HL-60 (cell line): Measurements from ENCODE around the gene GCNT2.
A peak's percentile ranks its signal among the peaks of the same experiment; 100 is the strongest.

ENCODE experiments used
- DNase-seq, 2 experiments: peaks; one replicate each; pipeline ENCODE4 v3.0.0-alpha.2; 2010 to 2020; ENCODE audit warnings: low read depth in 1 of 2, low spot score in 1 of 2
- H3K27ac ChIP-seq: fragments of 250-450 bp; sonication (Bioruptor Pico); replicated peaks from 2 replicates; pipeline ENCODE4 v1.5.1; 2020; ENCODE audit warnings: mild to moderate bottlenecking, moderate library complexity
- H3K27me3 ChIP-seq: fragments of 250-450 bp; sonication (Bioruptor Pico); 2 replicates; pipeline ENCODE4 v1.5.1; 2021; ENCODE audit warnings: mild to moderate bottlenecking, moderate library complexity; ENCODE audit not compliant: insufficient read depth, poor library complexity, severe bottlenecking
- H3K4me3 ChIP-seq: replicated peaks from 2 replicates; pipeline ENCODE4 v1.5.1; 2011; ENCODE audit warnings: mild to moderate bottlenecking, control low read depth, low read length; ENCODE audit not compliant: insufficient read depth
- CTCF ChIP-seq: IDR thresholded peaks from one replicate; pipeline ENCODE4 v1.5.1; 2011; ENCODE audit warnings: low read length, control low read depth, inconsistent platforms; ENCODE audit not compliant: insufficient read depth
- GABPA ChIP-seq: IDR thresholded peaks from 2 replicates; pipeline ENCODE4 v1.6.1; 2012; ENCODE audit warnings: low read depth
- POLR2AphosphoS5 ChIP-seq: IDR thresholded peaks from 2 replicates; pipeline ENCODE4 v1.6.1; 2012; ENCODE audit warnings: low read depth
- REST ChIP-seq: IDR thresholded peaks from 2 replicates; pipeline ENCODE4 v1.6.1; 2012; ENCODE audit warnings: low read depth; ENCODE audit not compliant: insufficient replicate concordance
- SPI1 ChIP-seq: IDR thresholded peaks from 2 replicates; pipeline ENCODE4 v1.6.1; 2012; ENCODE audit warnings: low read depth, mild to moderate bottlenecking, borderline replicate concordance

The GCNT2 gene

GRCh38 chr6:10531503-10531902, 10.4 kb downstream of the GCNT2 start:
- Histone ChIP-seq H3K4me3 (no peak overlapping the region), H3K27ac (no peak overlapping the region), H3K27me3 (no peaks in the 10 kb centered on the region)
- no peak for DNase-seq
- TF ChIP-seq SPI1 (0 out of 2 replicates have a peak, but pooled peaks have one; percentile 13), GABPA (no peak), REST (no peak)

GRCh38 chr6:10531942-10532341, 10.8 kb downstream of the GCNT2 start:
- no peaks in the 10 kb centered on the region for H3K27me3 ChIP-seq
- DNase-seq = no peak
- no peak for TF ChIP-seq REST
- no peak for TF ChIP-seq POLR2AphosphoS5
- no peak for TF ChIP-seq CTCF
- no peak for TF ChIP-seq GABPA
- TF ChIP-seq SPI1 = no peak
- no peak overlapping the region for H3K4me3 ChIP-seq
- H3K27ac ChIP-seq = no peak overlapping the region

GRCh38 chr6:10532392-10532791, 11.2 kb downstream of the GCNT2 start:
- no peak for DNase-seq
- TF ChIP-seq POLR2AphosphoS5 (no peak), GABPA (no peak), CTCF (no peak), REST (no peak), SPI1 (no peak)
- no peaks in the 10 kb centered on the region for H3K27me3 ChIP-seq
- H3K27ac ChIP-seq = no peak overlapping the region
- H3K4me3 ChIP-seq = no peak overlapping the region

- no peaks in the 10 kb centered on the region for H3K27me3 ChIP-seq
- no peak for DNase-seq
- H3K4me3 ChIP-seq = no peak overlapping the region
- TF ChIP-seq GABPA (no peak), CTCF (no peak), REST (no peak), SPI1 (no peak), POLR2AphosphoS5 (no peak)
- H3K27ac ChIP-seq = no peak overlapping the region; the same call in 1 of the 2 replicates
These were observed 13.2 kb downstream of the GCNT2 start for GRCh38 chr6:10534419-10534762.
